Neuron (in vitro differentiated cells): Measurements from ENCODE around the gene EXTL1.

Experiments used
- H2AFZ ChIP-seq: one replicate; pipeline ENCODE4 v1.6.1; 2013; ENCODE audit warnings: low read depth, mild to moderate bottlenecking, inconsistent platforms, low read length, moderate library complexity
- H3K27me3 ChIP-seq: one replicate; pipeline ENCODE4 v1.6.1; 2013; ENCODE audit warnings: low read length; ENCODE audit not compliant: insufficient read depth
- H3K36me3 ChIP-seq: one replicate; pipeline ENCODE4 v1.6.1; 2013; ENCODE audit warnings: low read length; ENCODE audit not compliant: insufficient read depth
- H3K4me1 ChIP-seq: one replicate; pipeline ENCODE4 v1.6.1; 2013; ENCODE audit warnings: low read length; ENCODE audit not compliant: insufficient read depth
- H3K4me3 ChIP-seq: 2 replicates; pipeline ENCODE4 v1.5.1; 2013; ENCODE audit warnings: mild to moderate bottlenecking, low read length, moderate library complexity
- H3K9me3 ChIP-seq: one replicate; pipeline ENCODE4 v1.6.1; 2013; ENCODE audit warnings: low read length

The EXTL1 gene

GRCh38 chr1:25990702-25991395, 30.7 kb upstream of the EXTL1 start:
- H3K27me3 ChIP-seq: no peaks in the 10 kb centered on the region
- H3K4me1 ChIP-seq: peaks cover 25% of the 10 kb centered on the region
- H3K4me3 ChIP-seq: no peak overlapping the region
- peaks cover 11% of the 10 kb centered on the region for H3K36me3 ChIP-seq
- no peaks in the 10 kb centered on the region for H3K9me3 ChIP-seq
- H2AFZ ChIP-seq: no peak overlapping the region

GRCh38 chr1:25991937-25992688, 29.5 kb upstream of the EXTL1 start:
- Histone ChIP-seq H3K9me3 (no peaks in the 10 kb centered on the region), H3K27me3 (no peaks in the 10 kb centered on the region), H3K36me3 (peaks cover 7% of the 10 kb centered on the region), H2AFZ (no peak overlapping the region), H3K4me3 (no peak overlapping the region), H3K4me1 (peaks cover 30% of the 10 kb centered on the region)

- Histone ChIP-seq H2AFZ (no peak overlapping the region), H3K4me3 (no peak overlapping the region), H3K4me1 (peaks cover 34% of the 10 kb centered on the region), H3K36me3 (peaks cover 3% of the 10 kb centered on the region), H3K9me3 (no peaks in the 10 kb centered on the region), H3K27me3 (no peaks in the 10 kb centered on the region)
Observed at GRCh38 chr1:25992689-25993171, 28.8 kb upstream of the EXTL1 start.

GRCh38 chr1:25993197-25993951, 28.2 kb upstream of the EXTL1 start:
- no peak overlapping the region for H3K4me3 ChIP-seq
- no peak overlapping the region for H2AFZ ChIP-seq
- H3K27me3 ChIP-seq: no peaks in the 10 kb centered on the region
- peaks cover 35% of the 10 kb centered on the region for H3K4me1 ChIP-seq
- H3K9me3 ChIP-seq: no peaks in the 10 kb centered on the region
- H3K36me3 ChIP-seq: no peaks in the 10 kb centered on the region

GRCh38 chr1:25994402-25995150, 27.0 kb upstream of the EXTL1 start:
- H2AFZ ChIP-seq: no peak overlapping the region
- peaks cover 40% of the 10 kb centered on the region for H3K4me1 ChIP-seq
- H3K4me3 ChIP-seq: no peak overlapping the region
- H3K27me3 ChIP-seq: no peaks in the 10 kb centered on the region
- no peaks in the 10 kb centered on the region for H3K36me3 ChIP-seq
- no peaks in the 10 kb centered on the region for H3K9me3 ChIP-seq

- Histone ChIP-seq H3K36me3 (no peaks in the 10 kb centered on the region), H3K9me3 (no peaks in the 10 kb centered on the region), H2AFZ (no peak overlapping the region), H3K4me1 (peaks cover 40% of the 10 kb centered on the region), H3K4me3 (peak overlapping the region; percentile 71), H3K27me3 (no peaks in the 10 kb centered on the region)
Observed at GRCh38 chr1:25996966-25997827, 24.4 kb upstream of the EXTL1 start.

- Histone ChIP-seq H3K4me1 (peaks cover 31% of the 10 kb centered on the region), H2AFZ (peak within 1 kb of the TSS; percentile 71), H3K9me3 (no peaks in the 10 kb centered on the region), H3K27me3 (no peaks in the 10 kb centered on the region), H3K36me3 (no peaks in the 10 kb centered on the region), H3K4me3 (peak within 1 kb of the TSS; percentile 71)
Observed at GRCh38 chr1:25997828-25998761, 23.5 kb upstream of the EXTL1 start, which contains the start of gene PAFAH2. PAFAH2 (minus strand) TSS chr1:25998063; CDS start chr1:25990816, 7,247 bp downstream.

GRCh38 chr1:25999041-25999800, 22.4 kb upstream of the EXTL1 start:
- Histone ChIP-seq H3K4me1 (peaks cover 20% of the 10 kb centered on the region), H3K36me3 (no peaks in the 10 kb centered on the region), H3K4me3 (no peak overlapping the region), H3K9me3 (no peaks in the 10 kb centered on the region), H2AFZ (no peak overlapping the region), H3K27me3 (no peaks in the 10 kb centered on the region)

GRCh38 chr1:26003262-26003661, 18.3 kb upstream of the EXTL1 start:
- H3K9me3 ChIP-seq: no peaks in the 10 kb centered on the region
- no peak overlapping the region for H3K4me3 ChIP-seq
- H3K36me3 ChIP-seq: no peaks in the 10 kb centered on the region
- H3K27me3 ChIP-seq: no peaks in the 10 kb centered on the region
- H2AFZ ChIP-seq: no peak overlapping the region
- H3K4me1 ChIP-seq: peaks cover 6% of the 10 kb centered on the region

- no peak overlapping the region for H2AFZ ChIP-seq
- no peaks in the 10 kb centered on the region for H3K27me3 ChIP-seq
- no peaks in the 10 kb centered on the region for H3K36me3 ChIP-seq
- H3K4me3 ChIP-seq: no peak overlapping the region
- peaks cover 1% of the 10 kb centered on the region for H3K4me1 ChIP-seq
- no peaks in the 10 kb centered on the region for H3K9me3 ChIP-seq
Observed at GRCh38 chr1:26003756-26004155, 17.8 kb upstream of the EXTL1 start.
